SU-DHL-6 (cell line): ENCODE data around the gene SHTN1.

Experiments
- H2AFZ ChIP-seq: fragments of 200-600 bp; sonication (generic); 2 replicates; pipeline ENCODE4 v1.6.1; 2014; ENCODE audit warnings: low read depth, mild to moderate bottlenecking, moderate library complexity, mixed read lengths, antibody characterized with exemption, low read length; ENCODE audit not compliant: severe bottlenecking
- H3F3A ChIP-seq: fragments of 200-600 bp; shearing (Covaris generic); 2 replicates; pipeline ENCODE4 v1.6.0; 2016; ENCODE audit warnings: antibody characterized with exemption, mild to moderate bottlenecking; ENCODE audit not compliant: insufficient read depth
- H3K27ac ChIP-seq: fragments of 200-600 bp; sonication (generic); 2 replicates; pipeline ENCODE4 v1.5.1; 2016; ENCODE audit warnings: low read depth, mild to moderate bottlenecking, low read length, moderate library complexity, mixed read lengths
- H3K27me3 ChIP-seq: fragments of 200-600 bp; sonication (generic), shearing (Covaris generic); 2 replicates; pipeline ENCODE4 v1.6.0; 2014; ENCODE audit warnings: mild to moderate bottlenecking, low read length
- H3K36me3 ChIP-seq: fragments of 200-600 bp; sonication (generic); 2 replicates; pipeline ENCODE4 v1.6.1; 2014; ENCODE audit warnings: mild to moderate bottlenecking, low read length, mixed read lengths
- H3K4me2 ChIP-seq: fragments of 300-600, 200-600 bp; shearing (Covaris generic), sonication (generic); 2 replicates; pipeline ENCODE4 v1.6.0; 2014; ENCODE audit warnings: low read length, low read depth, mild to moderate bottlenecking; ENCODE audit not compliant: poor library complexity, severe bottlenecking
- H3K4me3 ChIP-seq: fragments of 200-600 bp; sonication (generic); 2 replicates; pipeline ENCODE4 v1.5.1; 2014; ENCODE audit warnings: antibody characterized with exemption, low read length, mild to moderate bottlenecking, mixed read lengths; ENCODE audit not compliant: insufficient read depth, poor library complexity, severe bottlenecking
- H3K79me2 ChIP-seq: fragments of 200-600 bp; sonication (generic); 2 replicates; pipeline ENCODE4 v1.6.1; 2014; ENCODE audit warnings: mild to moderate bottlenecking, low read length, moderate library complexity; ENCODE audit not compliant: insufficient read depth
- H3K9ac ChIP-seq: fragments of 200-600 bp; sonication (generic); 2 replicates; pipeline ENCODE4 v1.7.0; 2014; ENCODE audit warnings: mild to moderate bottlenecking, low read length
- H3K9me2 ChIP-seq: fragments of 200-600 bp; sonication (generic); replicated peaks from 2 replicates; pipeline ENCODE4 v1.6.1; 2014; ENCODE audit warnings: low read length; ENCODE audit not compliant: insufficient read depth
- H3K9me3 ChIP-seq: fragments of 200-600 bp; sonication (generic); 2 replicates; pipeline ENCODE4 v1.6.1; 2014; ENCODE audit warnings: low read length, mixed read lengths; ENCODE audit not compliant: insufficient read depth
- H4K20me1 ChIP-seq: fragments of 200-600 bp; sonication (generic); 2 replicates; pipeline ENCODE4 v1.6.1; 2014; ENCODE audit warnings: low read depth, mild to moderate bottlenecking, antibody characterized with exemption, low read length, moderate library complexity, mixed read lengths
- EZH2phosphoT487 ChIP-seq: fragments of 200-600 bp; sonication (generic), shearing (Covaris generic); conservative IDR thresholded peaks from 2 replicates; pipeline ENCODE4 v1.6.1; 2018; ENCODE audit warnings: mild to moderate bottlenecking, antibody characterized with exemption, low read length, moderate library complexity, mixed read lengths
- TF ChIP-seq, protein P1 (sequence below): fragments of 200-600 bp; sonication (generic); IDR thresholded peaks from one replicate; pipeline ENCODE4 v1.5.1; 2017; ENCODE audit warnings: antibody characterized with exemption, mild to moderate bottlenecking, low read length, moderate library complexity; ENCODE audit not compliant: insufficient read depth, poor library complexity, severe bottlenecking

Gene SHTN1

DNA sequence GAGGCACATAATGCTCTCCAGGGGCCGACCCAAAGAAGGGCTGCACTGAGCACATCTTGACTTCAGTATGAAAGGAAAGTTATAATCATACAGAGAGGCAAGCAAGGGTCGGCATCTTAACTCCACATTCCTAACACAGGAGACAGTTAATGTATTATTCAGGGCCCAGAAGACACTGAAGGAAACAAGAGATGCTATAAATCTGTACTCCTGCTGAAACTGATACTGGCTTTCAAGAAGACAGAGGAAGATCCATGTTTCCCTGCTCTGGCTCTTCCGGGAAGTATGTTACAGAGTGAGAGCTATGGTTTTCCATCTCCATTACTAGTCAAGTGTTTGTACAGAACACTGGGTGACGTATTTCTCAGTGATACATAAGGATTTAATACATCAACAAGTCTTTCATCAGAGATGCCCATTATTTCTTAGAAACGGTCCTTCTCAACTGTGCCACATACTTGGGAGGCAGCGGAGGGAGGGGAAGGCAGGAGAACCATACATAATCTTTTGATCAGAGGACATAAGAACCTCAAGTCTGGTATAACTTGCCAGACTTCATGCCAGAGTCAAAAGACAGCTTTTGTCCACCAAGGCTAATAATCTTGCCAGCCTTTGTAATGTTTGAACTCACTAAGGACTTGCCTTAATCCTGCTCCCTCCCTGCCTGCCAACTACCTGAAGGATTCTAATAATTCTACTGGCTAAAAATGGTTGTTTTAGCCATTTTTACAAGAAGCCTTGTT is 97.6 kb downstream of the SHTN1 start:
- no peak overlapping the region for H3K9ac ChIP-seq
- H3K79me2 ChIP-seq = no peaks in the 10 kb centered on the region
- H3K9me2 ChIP-seq = no peaks in the 10 kb centered on the region
- no peaks in the 10 kb centered on the region for H3K27me3 ChIP-seq
- no peaks in the 10 kb centered on the region for H4K20me1 ChIP-seq
- H3K4me3 ChIP-seq = no peak overlapping the region
- no peaks in the 10 kb centered on the region for H3F3A ChIP-seq
- H2AFZ ChIP-seq = no peak overlapping the region
- H3K9me3 ChIP-seq = no peaks in the 10 kb centered on the region
- no peak for TF ChIP-seq EZH2phosphoT487
- TF ChIP-seq, protein P1, sequence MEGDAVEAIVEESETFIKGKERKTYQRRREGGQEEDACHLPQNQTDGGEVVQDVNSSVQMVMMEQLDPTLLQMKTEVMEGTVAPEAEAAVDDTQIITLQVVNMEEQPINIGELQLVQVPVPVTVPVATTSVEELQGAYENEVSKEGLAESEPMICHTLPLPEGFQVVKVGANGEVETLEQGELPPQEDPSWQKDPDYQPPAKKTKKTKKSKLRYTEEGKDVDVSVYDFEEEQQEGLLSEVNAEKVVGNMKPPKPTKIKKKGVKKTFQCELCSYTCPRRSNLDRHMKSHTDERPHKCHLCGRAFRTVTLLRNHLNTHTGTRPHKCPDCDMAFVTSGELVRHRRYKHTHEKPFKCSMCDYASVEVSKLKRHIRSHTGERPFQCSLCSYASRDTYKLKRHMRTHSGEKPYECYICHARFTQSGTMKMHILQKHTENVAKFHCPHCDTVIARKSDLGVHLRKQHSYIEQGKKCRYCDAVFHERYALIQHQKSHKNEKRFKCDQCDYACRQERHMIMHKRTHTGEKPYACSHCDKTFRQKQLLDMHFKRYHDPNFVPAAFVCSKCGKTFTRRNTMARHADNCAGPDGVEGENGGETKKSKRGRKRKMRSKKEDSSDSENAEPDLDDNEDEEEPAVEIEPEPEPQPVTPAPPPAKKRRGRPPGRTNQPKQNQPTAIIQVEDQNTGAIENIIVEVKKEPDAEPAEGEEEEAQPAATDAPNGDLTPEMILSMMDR = no peak
- no peak overlapping the region for H3K27ac ChIP-seq
- H3K4me2 ChIP-seq = no peak overlapping the region
- H3K36me3 ChIP-seq = no peaks in the 10 kb centered on the region

DNA sequence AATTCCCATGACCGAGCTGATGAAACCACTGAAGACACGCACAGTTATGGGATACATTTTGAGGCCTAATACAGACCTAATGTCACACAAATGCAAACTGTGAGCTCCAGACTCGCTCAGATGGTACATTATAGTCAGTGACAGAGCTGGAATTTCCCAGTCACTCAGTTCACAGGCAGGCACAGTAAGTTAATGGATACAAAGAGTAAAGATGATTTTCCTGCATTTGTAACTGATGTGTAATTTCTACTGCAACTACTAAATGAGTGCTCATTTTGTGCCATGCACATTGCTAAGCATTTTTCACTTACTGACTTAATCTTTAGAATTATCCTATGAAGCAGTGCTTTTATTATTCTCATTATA is 99.2 kb downstream of the SHTN1 start:
- Histone ChIP-seq H3K27me3 (no peaks in the 10 kb centered on the region), H3K79me2 (no peaks in the 10 kb centered on the region), H3K27ac (no peak overlapping the region), H3K9me3 (no peaks in the 10 kb centered on the region), H3K36me3 (no peaks in the 10 kb centered on the region), H3K4me3 (no peak overlapping the region), H2AFZ (no peak overlapping the region), H3K4me2 (no peak overlapping the region), H4K20me1 (no peaks in the 10 kb centered on the region), H3K9me2 (no peaks in the 10 kb centered on the region), H3K9ac (no peak overlapping the region), H3F3A (no peaks in the 10 kb centered on the region)
- TF ChIP-seq, protein P1 = no peak
- no peak for TF ChIP-seq EZH2phosphoT487

DNA sequence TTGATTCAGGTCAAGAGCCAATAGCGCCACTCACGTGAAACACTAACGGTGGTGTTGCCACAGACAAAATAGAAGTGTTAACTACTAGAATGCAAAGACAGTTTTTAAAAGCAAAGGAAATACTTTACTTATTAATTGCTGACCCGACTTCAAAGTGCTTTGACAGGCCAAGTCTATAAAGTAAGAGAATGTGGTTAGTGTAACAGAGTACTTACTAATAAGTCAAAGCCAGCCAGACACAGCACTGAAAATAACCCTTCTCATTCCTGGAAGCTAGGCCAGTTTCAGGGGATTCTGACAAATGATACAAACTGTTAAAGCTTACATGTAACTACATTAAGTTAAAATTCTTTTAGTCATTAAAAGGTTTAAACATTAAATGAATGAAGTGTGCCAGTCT is 105.4 kb downstream of the SHTN1 start:
- no peak overlapping the region for H3K4me3 ChIP-seq
- TF ChIP-seq, protein P1 = no peak
- no peak for TF ChIP-seq EZH2phosphoT487
- no peak overlapping the region for H2AFZ ChIP-seq
- no peaks in the 10 kb centered on the region for H3K79me2 ChIP-seq
- H3K4me2 ChIP-seq = no peak overlapping the region
- no peaks in the 10 kb centered on the region for H3K36me3 ChIP-seq
- H3K9me2 ChIP-seq = no peaks in the 10 kb centered on the region
- no peak overlapping the region for H3K27ac ChIP-seq
- H4K20me1 ChIP-seq = no peaks in the 10 kb centered on the region
- H3K9me3 ChIP-seq = no peaks in the 10 kb centered on the region
- H3K9ac ChIP-seq = no peak overlapping the region
- no peaks in the 10 kb centered on the region for H3K27me3 ChIP-seq
- H3F3A ChIP-seq = no peaks in the 10 kb centered on the region
